ENCODE data around the gene TEX261. TPM values are rescaled to one million over a fixed set of nuclear protein-coding genes. Genes with fewer than 3 reads are reported as not detected.

Gene TEX261
- total RNA-seq, 2 experiments from 2014 or later = 55.9 to 59.4 TPM

DNA sequence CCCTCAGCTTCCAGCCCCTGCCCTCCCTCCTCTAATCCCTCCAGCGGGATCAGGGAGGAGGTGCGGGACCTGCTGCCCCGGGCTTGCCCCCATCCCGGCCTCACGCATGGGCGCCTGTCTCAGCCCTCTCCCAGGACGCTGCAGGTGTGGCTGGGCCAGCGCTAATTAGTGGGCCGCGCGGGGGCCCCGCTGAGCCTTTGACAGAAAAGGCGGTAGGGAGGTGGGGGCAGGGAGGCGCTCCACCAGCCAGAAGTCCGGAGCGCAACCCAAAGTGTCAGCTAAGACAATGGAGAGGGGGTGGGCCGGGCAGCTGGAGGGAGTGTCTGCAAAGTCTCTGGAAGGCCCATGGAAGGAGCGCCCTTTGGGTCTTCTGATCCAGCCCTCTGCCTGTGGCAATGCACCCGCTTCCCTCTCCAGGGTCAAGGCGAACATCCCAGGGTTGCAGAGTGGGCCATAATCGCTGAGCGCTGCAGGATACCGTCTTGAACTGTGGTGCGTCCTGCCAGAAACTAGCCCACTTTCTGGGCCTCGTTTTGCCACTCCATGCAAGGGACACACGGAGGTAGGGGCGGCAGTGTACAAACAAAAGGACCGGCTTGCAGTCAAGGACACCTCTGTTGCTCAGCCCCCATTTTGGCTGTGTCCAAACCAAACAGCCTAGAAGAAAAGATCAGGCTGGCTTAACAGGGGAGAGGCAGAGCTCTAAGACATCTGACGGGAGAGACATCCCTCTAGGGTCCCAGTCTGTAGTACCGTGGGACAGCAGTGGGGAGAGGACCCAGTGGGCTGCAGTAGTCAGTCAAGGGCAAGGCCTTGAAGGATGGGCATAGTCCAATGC is 55.5 kb downstream of the TEX261 start:
- ATAC-seq (no peak), DNase-seq (no peak)
- peaks cover 21% of the 10 kb centered on the region for H3K27me3 Mint-ChIP-seq (ENCODE audit: low read depth)
- H3K36me3 Mint-ChIP-seq (ENCODE audit: low read depth) = no peaks in the 10 kb centered on the region
- CTCF ChIA-PET = interaction anchor here (2.0 kb wide), 1 partner anchor 9 kb away, joined by 12 read pairs; no protein-coding TSS in a partner anchor
- no peak overlapping the region for H3K27ac Mint-ChIP-seq
- H3K4me1 Mint-ChIP-seq (ENCODE audit: low read depth) = no peaks in the 10 kb centered on the region
- POLR2A ChIA-PET = no interaction called here
- H3K4me3 Mint-ChIP-seq = no peak overlapping the region
- no peaks in the 10 kb centered on the region for H3K9me3 Mint-ChIP-seq (ENCODE audit: insufficient read depth)

GRCh38 chr2:70938586-70938950 is 56.1 kb downstream of the TEX261 start:
- Mint-ChIP-seq H3K27me3 (ENCODE audit: low read depth) (peaks cover 23% of the 10 kb centered on the region), H3K4me3 (no peak overlapping the region), H3K27ac (no peak overlapping the region), H3K9me3 (ENCODE audit: insufficient read depth) (no peaks in the 10 kb centered on the region), H3K36me3 (ENCODE audit: low read depth) (no peaks in the 10 kb centered on the region), H3K4me1 (ENCODE audit: low read depth) (no peaks in the 10 kb centered on the region)
- ChIA-PET POLR2A (no interaction called here), CTCF (interaction anchor here (2.0 kb wide), 1 partner anchor 10 kb away, joined by 12 read pairs; no protein-coding TSS in a partner anchor)
- no peak for ATAC-seq
- no peak for DNase-seq

DNA sequence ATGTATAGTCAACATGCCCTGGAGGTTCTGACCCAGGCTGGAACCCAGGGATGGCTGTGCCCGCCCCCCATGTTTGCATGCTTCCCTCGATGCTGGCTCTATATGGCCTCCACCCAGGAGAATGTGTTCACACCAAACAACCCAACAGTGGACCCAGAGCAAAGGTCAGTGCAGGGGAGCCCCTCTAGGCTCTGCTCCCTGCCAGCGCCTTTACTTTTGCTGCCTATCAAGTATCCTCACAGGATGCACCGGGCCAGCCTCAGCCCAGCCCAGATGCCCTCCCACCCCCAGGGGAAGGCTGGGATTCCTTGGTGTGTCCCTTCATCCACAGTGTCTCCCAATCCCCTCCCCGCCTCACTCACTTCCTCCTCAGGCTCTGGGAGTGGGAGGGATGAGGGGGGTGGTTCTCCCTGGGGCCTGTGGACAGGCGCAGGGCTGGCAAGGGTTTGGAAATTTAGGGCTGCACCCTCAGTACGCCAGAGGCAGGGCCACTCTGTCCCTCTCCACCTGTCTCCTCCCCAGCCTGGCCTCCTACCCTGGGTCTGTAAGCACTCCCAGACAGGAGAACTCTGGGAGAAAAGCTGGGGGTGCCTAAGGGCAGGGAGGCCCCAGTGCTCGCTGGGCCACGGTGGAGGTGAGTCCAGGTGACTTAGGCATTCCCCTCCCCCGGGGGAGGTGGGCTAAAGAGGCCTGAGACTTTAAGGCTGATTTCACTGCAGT is 56.6 kb downstream of the TEX261 start:
- Mint-ChIP-seq H3K36me3 (ENCODE audit: low read depth) (no peaks in the 10 kb centered on the region), H3K27ac (no peak overlapping the region), H3K4me1 (ENCODE audit: low read depth) (no peaks in the 10 kb centered on the region), H3K9me3 (ENCODE audit: insufficient read depth) (no peaks in the 10 kb centered on the region), H3K27me3 (ENCODE audit: low read depth) (peaks cover 23% of the 10 kb centered on the region), H3K4me3 (no peak overlapping the region)
- ChIA-PET CTCF (interaction anchor here (2.0 kb wide), 1 partner anchor 10 kb away, joined by 12 read pairs; no protein-coding TSS in a partner anchor), POLR2A (no interaction called here)
- DNase-seq (no peak), ATAC-seq (no peak)

- no peaks in the 10 kb centered on the region for H3K36me3 Mint-ChIP-seq (ENCODE audit: low read depth)
- ChIA-PET CTCF (no interaction called here), POLR2A (no interaction called here)
- H3K9me3 Mint-ChIP-seq (ENCODE audit: insufficient read depth) = no peaks in the 10 kb centered on the region
- H3K27me3 Mint-ChIP-seq (ENCODE audit: low read depth) = peaks cover 23% of the 10 kb centered on the region
- ATAC-seq (no peak), DNase-seq (no peak)
- no peak overlapping the region for H3K4me3 Mint-ChIP-seq
- no peaks in the 10 kb centered on the region for H3K4me1 Mint-ChIP-seq (ENCODE audit: low read depth)
- H3K27ac Mint-ChIP-seq = no peak overlapping the region
These were observed 57.5 kb downstream of the TEX261 start for GRCh38 chr2:70936979-70937811.

- H3K4me3 Mint-ChIP-seq = no peak overlapping the region
- peaks cover 22% of the 10 kb centered on the region for H3K27me3 Mint-ChIP-seq (ENCODE audit: low read depth)
- H3K36me3 Mint-ChIP-seq (ENCODE audit: low read depth) = no peaks in the 10 kb centered on the region
- CTCF ChIA-PET = interaction anchor here (0.8 to 1.4 kb wide), 3 partner anchors 10 to 17 kb away, joined by 4 read pairs; no protein-coding TSS in a partner anchor
- H3K27ac Mint-ChIP-seq = no peak overlapping the region
- ATAC-seq = no peak
- H3K4me1 Mint-ChIP-seq (ENCODE audit: low read depth) = no peaks in the 10 kb centered on the region
- no peak for DNase-seq
- no peaks in the 10 kb centered on the region for H3K9me3 Mint-ChIP-seq (ENCODE audit: insufficient read depth)
- POLR2A ChIA-PET = no interaction called here
These were observed 58.3 kb downstream of the TEX261 start for GRCh38 chr2:70936165-70936978.

Other genes starting within 250 kb of the TEX261 start
- gene ADD2, start 226.7 kb downstream of the TEX261 start, total RNA-seq = 10 to 100 TPM; 12.8 to 14.2 TPM
- not detected for gene FIGLA, start 204.2 kb downstream of the TEX261 start, total RNA-seq
- gene CLEC4F, start 174.3 kb downstream of the TEX261 start, total RNA-seq = not detected
- not detected for gene CD207, start 159.1 kb downstream of the TEX261 start, total RNA-seq
- not detected for gene VAX2, start 94.3 kb downstream of the TEX261 start, total RNA-seq
- not detected for gene ATP6V1B1, start 59.0 kb downstream of the TEX261 start, total RNA-seq
- gene ANKRD53, start 16.2 kb downstream of the TEX261 start, total RNA-seq = not detected
- 10 to 100 TPM; 68.3 to 75.3 TPM for gene NAGK, start 73.8 kb upstream of the TEX261 start, total RNA-seq
- 10 to 100 TPM; 12.4 to 14.7 TPM for gene MCEE, start 135.4 kb upstream of the TEX261 start, total RNA-seq
- 10 to 100 TPM; 39.9 to 40.1 TPM for gene MPHOSPH10, start 135.8 kb upstream of the TEX261 start, total RNA-seq
- 1 to 10 TPM; 1.3 to 1.5 TPM for gene PAIP2B, start 232.2 kb upstream of the TEX261 start, total RNA-seq